ENCODE measurements around the gene SPART. TPM values are rescaled to one million over a fixed set of nuclear protein-coding genes. Genes with fewer than 3 reads are reported as not detected.

The SPART gene
- total and polyA plus RNA-seq, 2 donors from 2014 or later, result 47.8 to 66.1 TPM

DNA sequence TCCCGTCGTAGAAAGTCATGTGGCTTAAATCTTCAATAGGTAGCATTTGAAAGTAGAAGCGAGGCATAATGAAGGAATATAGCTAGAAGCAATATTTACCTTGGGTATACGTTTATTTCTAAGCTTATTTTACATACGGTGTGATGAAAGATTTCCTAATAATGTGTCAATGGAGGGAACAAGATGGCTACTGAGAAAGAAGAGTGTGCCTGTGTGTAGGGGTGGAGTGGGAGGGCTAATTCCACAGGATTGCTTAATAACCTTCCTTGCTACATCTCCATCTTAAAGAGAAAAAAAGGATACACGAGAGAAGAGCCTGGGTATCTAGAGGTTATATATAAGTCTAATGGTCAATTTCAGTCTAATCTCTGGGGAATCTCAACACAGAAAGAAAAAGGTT, 2.0 kb downstream of the SPART start:
- TF ChIP-seq, protein P1, sequence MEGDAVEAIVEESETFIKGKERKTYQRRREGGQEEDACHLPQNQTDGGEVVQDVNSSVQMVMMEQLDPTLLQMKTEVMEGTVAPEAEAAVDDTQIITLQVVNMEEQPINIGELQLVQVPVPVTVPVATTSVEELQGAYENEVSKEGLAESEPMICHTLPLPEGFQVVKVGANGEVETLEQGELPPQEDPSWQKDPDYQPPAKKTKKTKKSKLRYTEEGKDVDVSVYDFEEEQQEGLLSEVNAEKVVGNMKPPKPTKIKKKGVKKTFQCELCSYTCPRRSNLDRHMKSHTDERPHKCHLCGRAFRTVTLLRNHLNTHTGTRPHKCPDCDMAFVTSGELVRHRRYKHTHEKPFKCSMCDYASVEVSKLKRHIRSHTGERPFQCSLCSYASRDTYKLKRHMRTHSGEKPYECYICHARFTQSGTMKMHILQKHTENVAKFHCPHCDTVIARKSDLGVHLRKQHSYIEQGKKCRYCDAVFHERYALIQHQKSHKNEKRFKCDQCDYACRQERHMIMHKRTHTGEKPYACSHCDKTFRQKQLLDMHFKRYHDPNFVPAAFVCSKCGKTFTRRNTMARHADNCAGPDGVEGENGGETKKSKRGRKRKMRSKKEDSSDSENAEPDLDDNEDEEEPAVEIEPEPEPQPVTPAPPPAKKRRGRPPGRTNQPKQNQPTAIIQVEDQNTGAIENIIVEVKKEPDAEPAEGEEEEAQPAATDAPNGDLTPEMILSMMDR (IDR thresholded peaks at IDR 0.05; ENCODE audit: borderline replicate concordance, extremely low read depth, insufficient read depth), result no peak
- H3K27ac ChIP-seq (ENCODE audit: low read depth in 2 of 2, low read length in 2 of 2), result no peak overlapping the region
- peaks cover 0 to 17% (median 0%) of the 10 kb centered on the region in 3 donors for H3K4me1 ChIP-seq (ENCODE audit: control insufficient read depth in 2 of 3, insufficient read depth in 2 of 3, low read depth in 1 of 3, low read length in 3 of 3)
- FAIRE-seq (no peak), DNase-seq (no peak)
- no peak overlapping the region for H3K9ac ChIP-seq (ENCODE audit: low read length in 3 of 3)
- intact Hi-C loops (cut with DNase I), result no loop called here
- peak overlapping the region in 2 of 3 donors; percentile 24 to 97 for H3K4me3 ChIP-seq (ENCODE audit: low read length in 3 of 3)
- H3K27me3 ChIP-seq (ENCODE audit: control insufficient read depth, insufficient read depth, low read length), result no peaks in the 10 kb centered on the region
- H3K9me3 ChIP-seq (ENCODE audit: control insufficient read depth in 2 of 3, insufficient read depth in 1 of 3, low read length in 3 of 3), result no peaks in the 10 kb centered on the region
- no peaks in the 10 kb centered on the region for H3K36me3 ChIP-seq (ENCODE audit: control insufficient read depth in 2 of 3, insufficient read depth in 3 of 3, low read length in 3 of 3)

DNA sequence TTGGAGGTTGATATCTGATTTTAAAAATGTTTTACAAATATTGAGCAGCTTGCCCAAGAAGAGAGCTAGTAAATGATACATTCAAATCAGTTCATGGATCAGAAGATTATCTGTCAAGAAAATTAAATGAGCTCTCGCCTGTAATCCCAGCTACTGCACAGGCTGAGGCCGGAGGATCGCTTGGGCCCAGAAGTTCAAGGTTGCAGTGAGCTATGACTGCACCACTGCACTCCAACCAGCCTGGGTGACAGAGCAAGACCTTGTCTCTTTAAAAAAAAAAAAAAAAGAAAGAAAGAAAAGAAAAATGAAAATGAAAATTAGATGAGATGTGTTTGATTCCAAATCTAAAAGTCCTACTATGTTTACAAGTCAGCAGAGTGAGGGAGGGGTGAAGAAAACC, 2.4 kb downstream of the SPART start:
- no peak for DNase-seq
- Histone ChIP-seq H3K4me3 (ENCODE audit: low read length in 3 of 3) (peak overlapping the region in 1 of 3 donors; percentile 24), H3K9ac (ENCODE audit: low read length in 3 of 3) (no peak overlapping the region), H3K9me3 (ENCODE audit: control insufficient read depth in 2 of 3, insufficient read depth in 1 of 3, low read length in 3 of 3) (no peaks in the 10 kb centered on the region), H3K27ac (ENCODE audit: low read depth in 2 of 2, low read length in 2 of 2) (no peak overlapping the region), H3K4me1 (ENCODE audit: control insufficient read depth in 2 of 3, insufficient read depth in 2 of 3, low read depth in 1 of 3, low read length in 3 of 3) (peaks cover 0 to 17% (median 0%) of the 10 kb centered on the region in 3 donors), H3K27me3 (ENCODE audit: control insufficient read depth, insufficient read depth, low read length) (no peaks in the 10 kb centered on the region), H3K36me3 (ENCODE audit: control insufficient read depth in 2 of 3, insufficient read depth in 3 of 3, low read length in 3 of 3) (no peaks in the 10 kb centered on the region)
- no peak for FAIRE-seq
- TF ChIP-seq, protein P1 (IDR thresholded peaks at IDR 0.05; ENCODE audit: borderline replicate concordance, extremely low read depth, insufficient read depth), result no peak
- intact Hi-C loops (cut with DNase I), result no loop called here

DNA sequence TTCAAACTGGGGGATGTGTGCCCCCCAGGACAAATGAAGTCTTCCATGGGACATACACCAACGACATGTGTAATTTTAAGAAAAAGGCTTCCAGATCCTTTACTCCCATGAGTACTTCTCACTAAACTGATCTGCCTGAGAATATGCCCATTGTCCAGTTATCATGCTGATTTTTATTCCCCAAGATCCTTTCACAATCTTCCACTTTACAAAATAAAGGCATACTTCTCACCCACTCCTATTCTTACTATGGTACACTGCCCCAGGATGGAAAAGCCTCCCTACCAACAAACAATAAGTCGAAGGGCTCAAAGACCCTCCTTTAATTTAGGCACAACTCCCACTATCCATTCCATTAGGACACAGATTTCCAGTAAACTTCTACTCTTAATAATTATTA, 3.5 kb downstream of the SPART start:
- H3K4me3 ChIP-seq (ENCODE audit: low read length in 3 of 3), result no peak overlapping the region
- FAIRE-seq (no peak), DNase-seq (no peak)
- no peaks in the 10 kb centered on the region for H3K27me3 ChIP-seq (ENCODE audit: control insufficient read depth, insufficient read depth, low read length)
- H3K4me1 ChIP-seq (ENCODE audit: control insufficient read depth in 2 of 3, insufficient read depth in 2 of 3, low read depth in 1 of 3, low read length in 3 of 3), result peaks cover 0 to 17% (median 0%) of the 10 kb centered on the region in 3 donors
- no peak overlapping the region for H3K9ac ChIP-seq (ENCODE audit: low read length in 3 of 3)
- TF ChIP-seq, protein P1 (IDR thresholded peaks at IDR 0.05; ENCODE audit: borderline replicate concordance, extremely low read depth, insufficient read depth), result no peak
- H3K9me3 ChIP-seq (ENCODE audit: control insufficient read depth in 2 of 3, insufficient read depth in 1 of 3, low read length in 3 of 3), result no peaks in the 10 kb centered on the region
- no peak overlapping the region for H3K27ac ChIP-seq (ENCODE audit: low read depth in 2 of 2, low read length in 2 of 2)
- H3K36me3 ChIP-seq (ENCODE audit: control insufficient read depth in 2 of 3, insufficient read depth in 3 of 3, low read length in 3 of 3), result no peaks in the 10 kb centered on the region
- intact Hi-C loops (cut with DNase I), result no loop called here

DNA sequence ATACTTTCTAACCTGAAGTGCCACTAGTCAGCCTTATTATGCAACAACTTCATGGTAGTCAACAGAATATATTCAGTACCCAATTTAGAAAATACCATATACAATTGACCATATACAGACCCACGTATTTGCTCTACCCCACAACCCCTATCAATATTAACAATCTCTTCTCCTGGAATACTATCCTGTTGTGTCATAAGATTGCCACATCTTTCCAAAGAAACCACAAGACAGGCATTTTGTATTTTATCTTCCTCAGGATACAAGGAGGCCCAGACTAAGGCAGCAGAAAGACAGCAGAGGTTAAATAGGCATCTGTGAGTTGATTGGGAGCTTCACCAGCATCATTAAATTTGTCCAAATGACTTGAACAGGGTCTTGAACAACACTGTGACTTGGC, 4.5 kb downstream of the SPART start:
- no peak for FAIRE-seq
- Histone ChIP-seq H3K27me3 (ENCODE audit: control insufficient read depth, insufficient read depth, low read length) (no peaks in the 10 kb centered on the region), H3K36me3 (ENCODE audit: control insufficient read depth in 2 of 3, insufficient read depth in 3 of 3, low read length in 3 of 3) (no peaks in the 10 kb centered on the region), H3K4me1 (ENCODE audit: control insufficient read depth in 2 of 3, insufficient read depth in 2 of 3, low read depth in 1 of 3, low read length in 3 of 3) (peaks cover 0 to 19% (median 0%) of the 10 kb centered on the region in 3 donors), H3K9ac (ENCODE audit: low read length in 3 of 3) (no peak overlapping the region), H3K4me3 (ENCODE audit: low read length in 3 of 3) (no peak overlapping the region), H3K9me3 (ENCODE audit: control insufficient read depth in 2 of 3, insufficient read depth in 1 of 3, low read length in 3 of 3) (no peaks in the 10 kb centered on the region), H3K27ac (ENCODE audit: low read depth in 2 of 2, low read length in 2 of 2) (no peak overlapping the region)
- DNase-seq, result no peak
- TF ChIP-seq, protein P1 (IDR thresholded peaks at IDR 0.05; ENCODE audit: borderline replicate concordance, extremely low read depth, insufficient read depth), result no peak
- intact Hi-C loops (cut with DNase I), result no loop called here

All from kidney (tissue), 14 donors.